CD4-positive, alpha-beta T cell (primary cell): ENCODE data around the gene KCNN1. TPM values are rescaled to one million over a fixed set of nuclear protein-coding genes. Genes with fewer than 3 reads are reported as not detected.
A peak's percentile ranks its signal among the peaks of the same experiment; 100 is the strongest.

Experiments used
- ATAC-seq: fragments of 200-7000 bp; cut with Tn5 transposase; one replicate; pipeline ENCODE4 v1.10.0; 2022; ENCODE audit warnings: mild to moderate bottlenecking; ENCODE audit not compliant: poor library complexity
- CTCF ChIA-PET: fragments of 350-600 bp; sonication (Branson Sonifier 250); formaldehyde crosslinking; loops from one replicate; lab custom pipeline; 2021; ENCODE audit warnings: antibody characterized with exemption, inconsistent platforms; lab: Charles Lee
- POLR2A ChIA-PET: fragments of 350-600 bp; sonication (Branson Sonifier 250); formaldehyde crosslinking; loops from one replicate; lab custom pipeline; 2021; ENCODE audit warnings: antibody characterized with exemption, inconsistent platforms; lab: Charles Lee
- DNase-seq, 14 experiments: peaks; one replicate each; pipeline ENCODE4 v3.0.0-alpha.2; 2013 to 2020; ENCODE audit warnings: mixed read lengths in 2 of 14
- H3K27ac ChIP-seq, 2 donors: one replicate each; pipeline versions ENCODE4 v1.5.1 to v1.7.0; 2013; ENCODE audit warnings: low read length in 2 of 2, low read depth in 1 of 2, mild to moderate bottlenecking in 1 of 2
- H3K27me3 ChIP-seq, 2 experiments: 1 replicate in 1 of 2; 2 replicates in 1 of 2; pipeline versions ENCODE4 v1.6.1 to v1.7.0; 2013; ENCODE audit warnings: low read length in 2 of 2, control low read depth in 1 of 2, mild to moderate bottlenecking in 1 of 2, moderate library complexity in 1 of 2; ENCODE audit not compliant: insufficient read depth in 2 of 2, control insufficient read depth in 1 of 2
- H3K36me3 ChIP-seq: one replicate; pipeline ENCODE4 v1.6.1; 2013; ENCODE audit warnings: low read length, control low read depth; ENCODE audit not compliant: insufficient read depth
- H3K4me1 ChIP-seq: one replicate; pipeline ENCODE4 v1.6.1; 2013; ENCODE audit warnings: low read length, control low read depth; ENCODE audit not compliant: insufficient read depth
- H3K4me3 ChIP-seq: one replicate; pipeline ENCODE4 v1.5.1; 2013; ENCODE audit warnings: mild to moderate bottlenecking, low read length, moderate library complexity
- H3K9me3 ChIP-seq, 2 experiments: 1 replicate in 1 of 2; 2 replicates in 1 of 2; pipeline versions ENCODE4 v1.6.1 to v1.7.0; 2013; ENCODE audit warnings: low read length in 2 of 2, mild to moderate bottlenecking in 2 of 2, control low read depth in 1 of 2, moderate library complexity in 1 of 2; ENCODE audit not compliant: control insufficient read depth in 1 of 2, insufficient read depth in 1 of 2
- H3K27ac Mint-ChIP-seq: one replicate; pipeline ENCODE4 v1.8.0; 2020; ENCODE audit warnings: mixed read lengths
- H3K27me3 Mint-ChIP-seq: one replicate; pipeline ENCODE4 v1.8.0; 2021; ENCODE audit warnings: mixed read lengths
- H3K36me3 Mint-ChIP-seq: one replicate; pipeline ENCODE4 v1.8.0; 2021; ENCODE audit warnings: low read depth, mixed read lengths
- H3K4me1 Mint-ChIP-seq: one replicate; pipeline ENCODE4 v1.8.0; 2021; ENCODE audit warnings: low read depth, mixed read lengths
- H3K4me3 Mint-ChIP-seq: one replicate; pipeline ENCODE4 v1.8.0; 2020; ENCODE audit warnings: mild to moderate bottlenecking, mixed read lengths
- H3K9me3 Mint-ChIP-seq: one replicate; pipeline ENCODE4 v1.8.0; 2020; ENCODE audit warnings: mixed read lengths
- intact Hi-C, 2 experiments: fragments of 100-400 bp; cut with DNase I in 1 of 2; cut with micrococcal nuclease in 1 of 2; formaldehyde crosslinking; loops; one replicate each; pipeline versions ENCODE4 v1.15.1 to v1.9.0; 2023 to 2025; cut with DNase I, micrococcal nuclease
- total RNA-seq, 174 experiments: library from RNA in 2 of 174; stranded (reverse) in 2 of 174; gene quantifications; one replicate each; pipeline ENCODE4 v1.2.3 and lab custom pipeline; 2021 to 2026
- TF ChIP-seq, protein P1 (sequence below): fragments of 200-600 bp; IDR thresholded peaks from one replicate; pipeline ENCODE4 v1.8.0; 2022; ENCODE audit warnings: antibody characterized with exemption, mild to moderate bottlenecking

The KCNN1 gene
- total RNA-seq, 2 experiments from 2014 or later: not detected

DNA sequence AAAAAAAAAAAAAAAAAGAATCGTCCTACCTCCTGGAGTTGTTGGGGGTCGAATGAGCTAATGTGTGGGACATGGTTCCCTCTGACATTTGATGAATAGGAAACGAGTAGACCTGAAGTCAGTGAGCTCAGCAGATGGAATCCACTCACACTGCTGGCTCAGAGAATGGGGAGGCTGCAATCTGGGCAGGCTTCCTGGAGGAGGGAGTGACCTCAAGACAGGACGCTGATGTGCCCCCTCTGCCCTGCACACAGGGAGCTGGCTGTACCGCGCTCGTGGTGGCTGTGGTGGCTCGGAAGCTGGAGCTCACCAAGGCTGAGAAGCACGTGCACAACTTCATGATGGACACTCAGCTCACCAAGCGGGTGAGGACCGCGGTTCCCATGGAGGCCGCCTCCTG lies 21.3 kb downstream of the KCNN1 start:
- Histone ChIP-seq H3K36me3 (no peaks in the 10 kb centered on the region), H3K27ac (no peak overlapping the region), H3K4me3 (no peak overlapping the region), H3K27me3 (no peaks in the 10 kb centered on the region), H3K9me3 (no peaks in the 10 kb centered on the region), H3K4me1 (no peaks in the 10 kb centered on the region)
- TF ChIP-seq, protein P1, sequence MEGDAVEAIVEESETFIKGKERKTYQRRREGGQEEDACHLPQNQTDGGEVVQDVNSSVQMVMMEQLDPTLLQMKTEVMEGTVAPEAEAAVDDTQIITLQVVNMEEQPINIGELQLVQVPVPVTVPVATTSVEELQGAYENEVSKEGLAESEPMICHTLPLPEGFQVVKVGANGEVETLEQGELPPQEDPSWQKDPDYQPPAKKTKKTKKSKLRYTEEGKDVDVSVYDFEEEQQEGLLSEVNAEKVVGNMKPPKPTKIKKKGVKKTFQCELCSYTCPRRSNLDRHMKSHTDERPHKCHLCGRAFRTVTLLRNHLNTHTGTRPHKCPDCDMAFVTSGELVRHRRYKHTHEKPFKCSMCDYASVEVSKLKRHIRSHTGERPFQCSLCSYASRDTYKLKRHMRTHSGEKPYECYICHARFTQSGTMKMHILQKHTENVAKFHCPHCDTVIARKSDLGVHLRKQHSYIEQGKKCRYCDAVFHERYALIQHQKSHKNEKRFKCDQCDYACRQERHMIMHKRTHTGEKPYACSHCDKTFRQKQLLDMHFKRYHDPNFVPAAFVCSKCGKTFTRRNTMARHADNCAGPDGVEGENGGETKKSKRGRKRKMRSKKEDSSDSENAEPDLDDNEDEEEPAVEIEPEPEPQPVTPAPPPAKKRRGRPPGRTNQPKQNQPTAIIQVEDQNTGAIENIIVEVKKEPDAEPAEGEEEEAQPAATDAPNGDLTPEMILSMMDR: no peak
- POLR2A ChIA-PET: no interaction called here
- no peaks in the 10 kb centered on the region for H3K36me3 Mint-ChIP-seq
- ATAC-seq: no peak
- no peak overlapping the region for H3K4me3 Mint-ChIP-seq
- CTCF ChIA-PET: interaction anchor here (2.1 kb wide), 1 partner anchor 50 kb away, joined by 5 read pairs; no protein-coding TSS in a partner anchor
- peaks cover 4% of the 10 kb centered on the region for H3K27me3 Mint-ChIP-seq
- H3K27ac Mint-ChIP-seq: no peak overlapping the region
- intact Hi-C loops: no loop called here
- DNase-seq: peak in 1 of 14 experiments; percentile 10
- H3K4me1 Mint-ChIP-seq: no peaks in the 10 kb centered on the region
- H3K9me3 Mint-ChIP-seq: no peaks in the 10 kb centered on the region

DNA sequence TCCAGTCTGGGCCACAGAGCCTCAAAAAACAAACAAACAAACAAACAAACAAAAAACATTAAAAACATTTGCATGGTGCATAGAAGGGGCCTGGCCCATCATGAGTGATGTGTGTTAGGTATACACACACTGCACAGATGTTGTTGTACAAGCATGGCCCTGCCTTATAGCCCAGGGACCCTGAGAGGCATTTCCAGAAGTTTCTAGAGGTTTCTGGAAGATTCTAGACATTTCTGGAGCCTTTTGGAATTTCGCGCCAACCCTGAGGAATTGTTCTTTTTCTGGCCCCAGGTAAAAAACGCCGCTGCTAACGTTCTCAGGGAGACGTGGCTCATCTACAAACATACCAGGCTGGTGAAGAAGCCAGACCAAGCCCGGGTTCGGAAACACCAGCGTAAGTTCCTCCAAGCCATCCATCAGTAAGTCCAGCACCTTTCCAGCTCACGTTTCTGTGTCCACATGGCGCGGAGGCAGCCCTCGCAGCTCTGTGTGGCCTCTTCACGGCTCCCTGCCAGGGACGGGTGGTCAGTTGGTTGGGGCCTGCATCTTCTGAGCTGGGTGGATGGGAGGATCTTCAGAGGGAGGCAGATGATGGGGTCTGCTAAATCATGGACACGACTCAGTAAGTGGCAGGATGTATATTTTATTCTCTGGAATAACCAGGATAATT lies 22.7 kb downstream of the KCNN1 start:
- no peaks in the 10 kb centered on the region for H3K9me3 ChIP-seq
- H3K4me1 ChIP-seq: no peaks in the 10 kb centered on the region
- Mint-ChIP-seq H3K36me3 (no peaks in the 10 kb centered on the region), H3K4me3 (no peak overlapping the region), H3K27me3 (peaks cover 4% of the 10 kb centered on the region), H3K27ac (no peak overlapping the region), H3K4me1 (no peaks in the 10 kb centered on the region), H3K9me3 (no peaks in the 10 kb centered on the region)
- ChIA-PET CTCF (interaction anchor here (2.1 kb wide), 1 partner anchor 51 kb away, joined by 5 read pairs; no protein-coding TSS in a partner anchor), POLR2A (no interaction called here)
- DNase-seq: no peak
- no peak overlapping the region for H3K4me3 ChIP-seq
- H3K27me3 ChIP-seq: no peaks in the 10 kb centered on the region
- intact Hi-C loops: no loop called here
- ATAC-seq: no peak
- no peaks in the 10 kb centered on the region for H3K36me3 ChIP-seq
- TF ChIP-seq, protein P1: no peak
- H3K27ac ChIP-seq: no peak overlapping the region

DNA sequence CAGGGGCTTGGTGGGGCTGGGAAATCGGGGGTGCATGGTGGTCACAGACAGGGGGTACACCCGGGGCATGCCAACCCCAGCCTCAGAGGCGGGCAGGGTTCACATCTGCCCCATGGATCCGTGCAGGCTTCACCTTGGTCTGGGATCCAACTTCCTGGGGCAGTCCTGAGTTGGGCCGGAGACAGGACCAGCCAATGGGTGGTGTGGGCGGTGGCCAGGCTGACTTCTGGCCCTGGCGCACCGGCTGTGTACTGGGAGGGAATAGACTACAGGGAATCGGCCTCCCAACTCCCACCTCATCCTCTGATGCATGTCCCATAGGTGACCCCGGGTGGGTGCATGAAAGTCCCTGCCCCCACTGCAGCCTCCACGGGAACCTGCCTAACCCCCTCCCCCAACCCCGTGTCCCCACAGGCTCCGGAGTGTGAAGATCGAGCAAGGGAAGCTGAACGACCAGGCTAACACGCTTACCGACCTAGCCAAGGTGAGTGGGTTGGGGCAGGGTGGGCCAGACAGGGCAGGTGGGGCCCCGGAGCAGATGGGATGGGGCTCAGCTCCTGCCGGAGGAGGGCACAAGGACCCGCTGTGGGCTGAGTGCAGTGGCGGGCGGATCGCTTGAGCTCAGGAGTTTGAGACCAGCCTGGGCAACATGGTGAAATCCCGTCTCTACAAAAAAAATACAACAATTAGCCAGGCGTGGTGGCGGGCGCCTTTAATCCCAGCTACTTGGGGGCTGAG lies 26.3 kb downstream of the KCNN1 start:
- H3K4me1 ChIP-seq: peaks cover 10% of the 10 kb centered on the region
- no peak overlapping the region for H3K4me3 ChIP-seq
- peaks cover 7% of the 10 kb centered on the region for H3K4me1 Mint-ChIP-seq
- peaks cover 4% of the 10 kb centered on the region for H3K27me3 Mint-ChIP-seq
- H3K36me3 Mint-ChIP-seq: no peaks in the 10 kb centered on the region
- TF ChIP-seq, protein P1: no peak
- ChIA-PET CTCF (interaction anchor here (5.2 kb wide), 1 partner anchor 54 kb away, joined by 89 read pairs; no protein-coding TSS in a partner anchor), POLR2A (interaction anchor here (1.2 kb wide), 1 partner anchor 55 kb away, joined by 3 read pairs; no protein-coding TSS in a partner anchor)
- no peak overlapping the region for H3K4me3 Mint-ChIP-seq
- H3K27me3 ChIP-seq: no peaks in the 10 kb centered on the region
- H3K27ac Mint-ChIP-seq: no peak overlapping the region
- ATAC-seq: no peak
- peak in 1 of 14 experiments; percentile 13 for DNase-seq
- H3K9me3 Mint-ChIP-seq: no peaks in the 10 kb centered on the region
- intact Hi-C loops: no loop called here
- no peaks in the 10 kb centered on the region for H3K9me3 ChIP-seq
- no peaks in the 10 kb centered on the region for H3K36me3 ChIP-seq
- H3K27ac ChIP-seq: no peak overlapping the region
